HG03196 (cell line): ENCODE measurements around the gene SMARCC2.
A peak's percentile ranks its signal among the peaks of the same experiment; 100 is the strongest.

Experiments used
- ATAC-seq: cut with Tn5 transposase; IDR thresholded peaks from one replicate; pipeline ENCODE4 v1.9.1; 2021; ENCODE audit not compliant: unreplicated experiment

Gene SMARCC2

DNA sequence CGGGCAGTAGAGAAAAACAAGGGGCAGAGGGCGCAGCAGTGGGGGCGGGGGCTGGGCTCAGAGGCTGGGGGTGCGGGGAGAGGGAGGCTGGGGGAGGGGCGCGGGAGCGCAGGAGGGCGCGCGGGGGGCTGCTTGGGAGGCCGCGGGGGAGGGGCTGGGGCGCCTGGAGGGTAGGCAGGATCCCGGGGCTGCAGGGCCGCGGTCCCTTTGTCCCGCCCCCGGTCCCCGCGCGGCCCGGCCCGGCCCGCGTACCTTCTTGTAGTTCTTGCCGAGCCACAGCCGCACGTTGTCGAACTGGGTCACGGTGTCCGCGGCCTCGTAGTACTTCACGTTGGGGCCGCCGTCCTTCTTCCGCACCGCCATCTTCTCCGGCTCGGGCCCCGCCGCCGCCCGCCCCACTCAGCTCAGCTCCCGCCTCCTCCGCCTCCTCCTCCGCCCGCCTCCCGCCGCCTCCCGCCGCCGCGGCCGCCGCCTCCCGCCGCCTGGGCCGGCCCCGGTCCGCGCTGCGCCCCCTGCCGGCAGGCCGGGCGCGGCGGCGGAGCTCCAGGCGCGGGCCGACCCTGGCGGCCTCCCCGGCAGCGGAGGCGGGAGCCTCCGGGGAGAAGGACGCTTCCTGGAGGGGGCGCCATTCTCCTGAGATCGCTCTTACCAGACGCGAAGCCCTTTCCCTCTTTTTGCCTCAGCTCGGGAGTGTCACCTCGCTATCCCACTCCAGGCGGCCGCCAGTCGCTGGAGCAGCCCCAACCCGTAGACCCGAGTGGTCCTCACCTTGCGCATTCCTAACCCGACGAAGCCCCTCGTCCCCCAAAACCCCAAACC lies at the start of gene SMARCC2:
SMARCC2 (minus strand) TSS at position 385 of the 819 bp plus-strand sequence; CDS start at position 363, 22 bp downstream.
- peak; percentile 74 for ATAC-seq

DNA sequence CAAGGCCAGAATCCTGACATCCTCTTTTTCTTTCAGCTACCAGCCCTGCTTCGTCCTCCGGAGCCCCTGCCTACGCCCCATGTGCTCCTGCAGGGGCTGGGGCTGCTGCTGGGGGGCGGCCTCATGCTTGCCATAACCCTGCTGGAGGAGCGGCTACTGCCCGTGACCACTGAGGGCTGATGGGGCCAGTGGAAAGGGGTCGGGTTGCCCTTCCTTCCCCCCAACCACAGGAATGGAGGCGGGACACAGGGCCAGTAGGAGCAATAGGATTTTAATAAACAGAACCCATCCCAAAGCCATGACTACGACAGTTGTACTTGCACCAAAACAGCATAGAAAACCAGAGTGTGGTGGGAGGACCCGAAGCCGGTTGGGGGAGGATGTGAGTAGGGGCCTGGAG lies 48.3 kb upstream of the SMARCC2 start:
- ATAC-seq, result no peak

DNA sequence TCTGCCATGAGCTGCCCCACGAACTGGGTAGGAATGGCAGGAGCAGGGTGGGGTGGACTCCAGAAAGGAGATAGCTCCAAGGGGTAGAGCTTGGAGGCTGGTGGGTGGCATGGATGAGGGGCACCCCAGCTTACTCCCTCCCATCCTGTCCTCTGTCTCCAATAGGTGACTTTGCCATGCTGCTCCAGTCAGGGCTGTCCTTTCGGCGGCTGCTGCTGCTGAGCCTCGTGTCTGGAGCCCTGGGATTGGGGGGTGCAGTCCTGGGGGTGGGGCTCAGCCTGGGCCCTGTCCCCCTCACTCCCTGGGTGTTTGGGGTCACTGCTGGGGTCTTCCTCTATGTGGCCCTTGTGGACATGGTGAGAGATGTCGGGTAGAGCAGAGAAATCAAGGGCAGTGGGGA lies 47.7 kb upstream of the SMARCC2 start:
- no peak for ATAC-seq

DNA sequence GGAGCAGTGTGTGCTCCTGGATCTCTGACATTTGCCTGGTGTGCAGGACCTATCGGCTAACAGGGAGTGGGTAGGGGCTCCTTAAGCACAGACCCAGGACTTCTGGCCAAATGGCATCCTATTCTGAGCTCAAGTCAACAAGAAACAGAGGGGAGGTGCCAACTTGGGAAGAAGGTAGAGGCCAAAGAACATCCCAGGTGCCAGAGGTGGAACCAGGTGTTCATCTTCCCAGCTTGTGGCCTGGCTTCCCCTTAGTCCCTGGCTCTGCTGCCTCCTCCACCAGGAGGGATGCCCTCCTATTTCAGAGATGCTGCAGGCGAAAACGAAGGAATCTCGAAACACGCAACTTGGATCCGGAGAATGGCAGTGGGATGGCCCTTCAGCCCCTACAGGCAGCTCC lies 46.8 kb upstream of the SMARCC2 start:
- ATAC-seq, result no peak

DNA sequence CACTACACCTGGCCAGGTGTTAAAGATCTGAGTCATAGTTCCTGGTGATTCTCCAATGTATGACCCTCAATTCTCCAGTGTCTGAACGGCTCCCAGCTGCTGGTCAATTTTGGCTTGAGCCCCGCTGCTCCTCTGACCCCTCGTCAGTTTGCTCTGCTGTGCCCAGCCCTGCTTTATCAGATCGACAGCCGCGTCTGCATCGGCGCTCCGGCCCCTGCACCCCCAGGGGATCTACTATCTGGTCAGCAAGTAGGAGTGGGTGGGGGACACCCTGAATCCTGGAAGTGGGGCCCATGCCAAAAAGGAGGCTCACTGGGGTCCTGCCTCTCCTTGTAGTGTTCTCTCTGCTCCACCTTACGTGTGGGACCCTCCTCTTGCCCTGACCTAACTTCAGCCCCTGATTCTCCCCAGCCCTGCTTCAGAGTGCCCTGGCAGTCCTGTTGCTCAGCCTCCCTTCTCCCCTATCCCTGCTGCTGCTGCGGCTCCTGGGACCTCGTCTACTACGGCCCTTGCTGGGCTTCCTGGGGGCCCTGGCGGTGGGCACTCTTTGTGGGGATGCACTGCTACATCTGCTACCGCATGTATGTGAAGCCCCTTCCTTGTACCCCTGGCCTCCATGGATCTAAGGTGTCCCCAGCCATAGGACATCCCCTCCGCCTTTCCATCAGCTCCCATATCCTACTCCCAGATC lies 45.6 kb upstream of the SMARCC2 start:
- ATAC-seq, result no peak

DNA sequence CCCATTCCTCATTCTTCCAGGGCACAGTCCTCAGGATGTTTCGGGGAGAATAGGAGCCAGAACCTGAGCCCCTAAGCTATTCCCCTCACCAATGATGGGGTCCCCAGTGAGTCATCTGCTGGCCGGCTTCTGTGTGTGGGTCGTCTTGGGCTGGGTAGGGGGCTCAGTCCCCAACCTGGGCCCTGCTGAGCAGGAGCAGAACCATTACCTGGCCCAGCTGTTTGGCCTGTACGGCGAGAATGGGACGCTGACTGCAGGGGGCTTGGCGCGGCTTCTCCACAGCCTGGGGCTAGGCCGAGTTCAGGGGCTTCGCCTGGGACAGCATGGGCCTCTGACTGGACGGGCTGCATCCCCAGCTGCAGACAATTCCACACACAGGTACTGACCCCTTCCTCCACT lies 41.9 kb upstream of the SMARCC2 start:
- ATAC-seq, result no peak

DNA sequence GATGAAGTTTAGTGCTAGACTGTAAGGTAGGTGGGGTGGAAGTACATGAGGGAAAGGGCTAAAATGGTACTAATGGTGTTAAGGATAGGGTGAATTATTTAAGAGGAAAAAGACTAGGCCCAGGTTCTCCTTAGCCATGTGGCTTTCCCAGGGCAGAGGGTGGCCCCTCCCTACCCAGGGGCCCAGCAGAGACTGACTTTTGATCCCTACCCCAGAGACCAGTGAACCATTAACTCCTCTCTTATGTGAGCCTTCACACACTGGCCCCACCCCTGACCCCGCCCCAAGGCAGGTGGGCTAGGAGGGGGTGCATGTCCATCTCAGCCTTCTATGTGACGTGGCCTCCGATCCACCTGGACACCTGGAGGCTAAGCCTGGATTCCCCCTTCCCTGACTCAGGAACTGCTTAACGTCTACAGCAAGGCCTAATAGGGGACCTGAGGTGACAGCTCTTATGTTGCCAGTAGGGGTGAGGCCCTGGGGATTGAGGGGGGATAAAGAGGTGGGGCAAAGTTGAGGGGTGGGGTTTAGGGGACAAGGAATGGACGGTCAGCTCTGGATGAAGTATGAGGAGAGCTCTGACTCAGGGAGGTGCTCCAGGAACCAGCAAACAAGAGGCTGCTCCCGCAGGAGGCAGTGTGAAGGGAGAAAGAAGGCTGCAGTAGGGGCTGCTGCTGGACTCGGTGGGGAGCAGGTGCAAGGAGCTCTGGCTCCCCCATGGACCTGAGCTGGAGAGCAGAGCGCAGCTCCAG lies 41.3 kb upstream of the SMARCC2 start:
- ATAC-seq, result no peak

DNA sequence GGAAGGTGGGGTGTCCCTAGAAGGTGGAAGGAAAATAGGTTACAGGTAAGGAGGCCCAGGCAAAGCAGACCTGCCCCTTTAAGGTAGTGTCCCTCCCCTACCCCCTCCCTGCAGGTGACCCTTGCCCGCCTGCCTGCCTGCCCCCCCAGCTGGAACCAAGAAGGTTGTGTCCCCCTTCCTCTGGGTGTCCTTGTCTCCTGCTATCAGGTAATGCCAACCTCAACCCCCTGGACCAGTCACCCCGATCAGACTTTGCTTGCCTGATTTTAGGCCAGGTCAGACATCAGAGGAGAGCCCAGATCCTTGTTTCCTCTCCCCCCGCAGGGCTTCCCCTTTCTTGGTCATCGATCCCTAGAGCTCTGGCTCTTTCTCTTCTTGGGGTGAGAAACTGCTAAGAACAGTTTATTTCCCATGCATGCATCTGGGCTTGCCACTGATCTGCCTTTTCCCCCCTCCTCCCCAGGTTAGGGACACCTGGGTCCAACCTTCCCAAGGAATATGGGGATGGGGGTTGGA lies 40.7 kb upstream of the SMARCC2 start, which contains the start of gene SLC39A5:
SLC39A5 (plus strand) TSS at position 136 of the 516 bp plus-strand sequence. CDS start 1,224 bp downstream, outside the sequence.
- no peak for ATAC-seq

DNA sequence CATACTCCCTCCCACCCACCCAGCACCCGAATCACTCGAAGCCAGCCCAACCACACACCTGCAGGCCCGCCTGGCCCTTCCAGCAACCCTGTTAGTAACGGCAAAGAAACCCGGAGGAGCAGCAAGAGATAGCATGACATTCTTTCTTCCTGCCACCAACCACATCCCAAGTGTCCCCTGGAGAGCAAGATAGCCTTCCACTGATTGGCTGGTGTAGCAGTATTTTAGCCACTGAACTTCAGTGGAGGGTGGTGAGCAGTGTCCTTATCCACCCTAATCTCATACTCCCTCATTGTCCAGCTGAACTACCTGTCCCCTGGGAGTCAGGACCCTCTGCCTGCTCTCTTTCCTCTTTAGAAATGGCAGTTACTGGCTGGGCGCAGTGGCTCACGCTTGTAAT lies 39.8 kb upstream of the SMARCC2 start:
- no peak for ATAC-seq

DNA sequence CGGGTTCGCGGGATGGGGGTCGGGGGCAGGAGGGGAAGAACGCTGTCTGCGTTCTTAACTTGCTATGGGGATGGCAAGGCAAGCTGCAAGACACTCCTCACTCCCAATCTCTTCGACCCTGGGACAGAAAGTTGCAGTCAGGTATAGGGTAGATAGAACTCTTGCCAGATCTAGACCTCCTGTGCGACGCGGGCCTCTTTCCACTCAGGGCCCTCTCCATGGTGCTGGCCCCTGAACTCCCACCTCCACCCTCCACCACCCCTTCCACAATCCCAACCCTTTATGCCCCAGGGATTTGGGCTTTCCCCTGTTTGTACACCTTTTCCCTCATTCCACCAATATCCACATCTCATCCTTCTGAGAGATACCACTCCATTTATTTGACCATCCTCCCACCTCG lies 35.7 kb upstream of the SMARCC2 start:
- no peak for ATAC-seq

DNA sequence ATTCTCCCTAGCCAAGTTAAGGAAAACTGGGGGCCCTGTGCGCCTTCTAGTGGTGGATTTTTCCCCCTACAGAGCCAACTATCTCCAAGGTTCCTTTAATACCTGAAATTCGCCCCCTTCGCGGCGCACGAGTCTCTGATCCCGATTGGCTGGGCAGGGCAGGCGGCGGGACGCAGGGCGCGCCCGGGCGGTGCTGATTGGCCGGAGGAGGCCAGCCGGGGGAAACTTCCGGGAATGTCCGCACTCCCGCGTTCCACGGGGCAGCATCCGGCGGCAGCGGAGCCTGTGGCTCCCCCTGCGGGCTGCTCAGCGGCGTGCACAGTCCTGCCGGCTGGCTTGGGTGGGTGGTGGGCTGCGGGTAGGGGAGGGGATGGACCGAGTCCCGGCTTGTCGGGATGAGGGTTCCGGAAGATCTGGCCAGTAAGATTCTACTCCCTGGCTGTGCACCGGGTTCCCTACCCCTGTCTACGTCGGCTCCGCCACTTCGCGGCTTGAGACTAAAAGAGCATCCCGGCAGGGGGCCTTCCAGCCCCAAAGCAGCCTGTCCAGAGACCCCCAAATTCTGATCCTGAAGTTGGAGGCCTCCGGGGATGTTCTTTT lies 34.9 kb upstream of the SMARCC2 start, which contains the start of gene NABP2:
NABP2 (plus strand) TSS at position 241 of the 600 bp plus-strand sequence. CDS start 515 bp downstream, outside the sequence.
- ATAC-seq, result peak; percentile 70

DNA sequence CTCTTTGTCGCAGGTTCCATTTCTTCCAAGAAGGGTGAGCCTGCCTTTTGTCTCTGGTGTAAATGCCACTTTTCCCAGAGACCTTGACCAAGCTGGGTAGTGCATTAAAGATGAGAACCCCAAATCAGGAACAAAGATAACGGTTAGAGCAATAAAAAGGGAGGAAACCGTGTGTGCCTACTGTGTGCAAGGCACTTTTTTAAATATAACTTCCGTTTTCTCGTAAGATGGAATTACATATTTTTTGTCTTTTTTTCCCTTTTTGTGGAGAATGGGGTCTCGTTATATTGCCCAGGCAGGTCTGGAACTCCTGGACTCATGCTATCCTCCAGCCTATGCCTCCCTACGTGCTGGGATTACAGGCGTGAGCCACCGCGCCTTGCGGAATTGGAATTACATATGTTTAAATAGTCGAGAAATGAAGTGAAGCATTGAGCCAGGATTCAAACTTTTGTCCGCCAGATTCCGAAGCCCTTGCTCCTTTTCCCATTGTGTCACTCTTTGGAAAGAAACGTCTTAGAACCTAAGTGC lies 34.4 kb upstream of the SMARCC2 start:
- no peak for ATAC-seq

DNA sequence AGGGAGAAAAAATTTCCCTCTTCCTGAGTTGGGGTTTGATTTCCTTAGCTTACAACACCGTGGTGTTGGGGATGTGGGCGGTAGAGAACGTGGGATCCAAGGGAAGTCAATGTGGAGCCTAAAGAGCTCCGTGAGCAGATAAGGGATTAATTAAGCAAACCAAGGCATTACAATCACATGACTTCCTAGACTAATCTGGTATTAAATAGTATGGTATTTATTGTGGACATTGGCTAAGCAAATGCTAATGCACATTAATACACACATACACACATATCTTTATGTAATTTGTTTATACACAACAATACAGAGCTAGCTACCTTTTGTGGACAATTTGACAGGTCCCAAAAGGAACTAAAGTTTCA lies 33.2 kb upstream of the SMARCC2 start:
- no peak for ATAC-seq

DNA sequence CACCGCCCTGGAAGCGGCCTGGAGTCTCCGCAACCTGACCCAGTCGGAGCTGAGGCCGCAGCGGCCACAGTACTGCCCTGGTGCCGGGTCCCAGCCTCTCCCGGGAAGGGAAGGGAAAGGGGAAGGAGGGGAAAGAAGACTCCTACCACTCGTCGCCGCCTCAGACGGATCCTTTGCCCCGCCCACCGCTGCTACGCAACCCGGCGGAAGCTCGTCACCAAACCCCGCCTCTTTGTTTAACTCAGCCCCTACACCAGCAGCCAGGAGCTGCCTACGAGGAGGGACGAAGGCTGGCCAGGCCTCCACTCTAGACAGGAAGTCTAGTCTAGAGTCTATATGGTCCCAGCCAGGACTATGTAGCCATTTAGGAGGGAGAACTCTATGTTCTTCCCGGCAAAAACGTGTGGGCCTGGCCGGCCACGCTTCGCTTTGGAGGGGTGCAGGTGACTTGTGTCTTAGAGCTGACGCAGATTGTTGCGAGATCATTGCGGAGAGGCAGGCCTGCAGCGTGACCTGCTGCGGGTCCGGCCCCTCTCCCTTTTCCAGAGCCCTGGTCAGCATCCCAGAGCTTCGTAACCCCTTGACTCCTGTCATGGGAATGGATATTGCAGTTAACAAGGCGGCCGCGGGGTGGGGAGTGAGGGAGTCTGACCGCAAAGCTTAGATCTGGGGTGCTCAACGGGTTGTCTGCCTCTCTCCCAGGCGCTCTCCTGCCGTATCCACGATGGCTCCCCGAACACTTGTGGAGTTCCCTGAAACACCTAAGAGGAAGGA lies 32.7 kb upstream of the SMARCC2 start, which contains the start of gene RNF41:
RNF41 (minus strand) TSS at position 166 of the 774 bp plus-strand sequence. CDS start 7,875 bp downstream, outside the sequence.
- ATAC-seq, result peak; percentile 76

DNA sequence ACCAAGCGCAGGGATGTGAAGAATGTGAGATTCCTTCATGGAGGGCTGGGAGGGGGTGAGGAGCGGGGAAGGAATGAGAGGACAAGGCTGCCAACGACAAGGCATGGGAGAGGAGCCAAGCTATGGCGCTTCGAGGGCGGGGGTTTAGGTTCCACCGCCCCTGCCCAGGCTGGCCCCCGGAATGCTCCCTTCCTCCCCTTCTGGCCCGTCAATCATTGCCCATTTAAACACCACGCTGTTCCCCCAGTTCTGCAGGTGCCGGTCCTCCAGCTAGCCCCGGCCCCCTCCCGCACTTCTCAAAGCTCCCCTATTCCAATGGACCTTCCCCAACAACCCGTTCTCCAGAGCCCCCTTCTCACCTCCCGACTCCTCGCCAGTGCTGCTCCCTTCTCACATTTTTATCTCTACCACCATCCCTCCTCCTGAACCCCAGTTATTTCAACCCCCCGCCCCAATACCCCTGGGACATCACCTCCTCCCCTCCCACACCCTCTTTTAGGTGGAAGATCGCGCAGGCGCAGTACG lies 32.0 kb upstream of the SMARCC2 start:
- ATAC-seq, result no peak

DNA sequence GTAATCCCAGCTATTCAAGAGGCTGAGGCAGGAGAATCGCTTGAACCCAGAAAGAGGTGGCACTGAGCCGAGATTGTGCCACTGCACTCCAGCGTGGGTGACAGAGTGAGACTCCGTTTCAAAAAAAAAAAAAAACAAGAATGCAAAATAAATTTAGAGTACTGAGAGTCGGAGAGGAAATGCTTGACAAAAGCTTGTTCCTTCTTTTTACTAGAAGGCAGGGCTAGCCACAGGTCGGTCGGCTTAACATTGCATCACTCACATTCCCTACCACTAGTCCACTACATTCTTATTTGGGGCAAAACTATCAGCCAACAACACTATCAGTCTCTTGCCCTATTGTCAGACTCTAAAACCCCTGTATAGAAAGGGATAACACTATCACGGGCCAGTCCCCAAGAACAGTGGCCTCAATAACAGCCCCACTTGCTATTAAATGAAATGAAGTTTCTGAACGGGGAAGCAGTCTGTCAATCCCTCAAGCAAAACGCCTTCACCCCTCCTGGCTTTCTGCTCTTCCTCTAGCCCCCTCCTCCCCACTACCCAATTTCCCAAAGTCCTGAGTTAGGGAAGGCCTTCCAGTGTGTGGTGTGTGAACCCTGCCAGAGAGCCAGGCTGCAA lies 31.4 kb upstream of the SMARCC2 start:
- ATAC-seq, result no peak

DNA sequence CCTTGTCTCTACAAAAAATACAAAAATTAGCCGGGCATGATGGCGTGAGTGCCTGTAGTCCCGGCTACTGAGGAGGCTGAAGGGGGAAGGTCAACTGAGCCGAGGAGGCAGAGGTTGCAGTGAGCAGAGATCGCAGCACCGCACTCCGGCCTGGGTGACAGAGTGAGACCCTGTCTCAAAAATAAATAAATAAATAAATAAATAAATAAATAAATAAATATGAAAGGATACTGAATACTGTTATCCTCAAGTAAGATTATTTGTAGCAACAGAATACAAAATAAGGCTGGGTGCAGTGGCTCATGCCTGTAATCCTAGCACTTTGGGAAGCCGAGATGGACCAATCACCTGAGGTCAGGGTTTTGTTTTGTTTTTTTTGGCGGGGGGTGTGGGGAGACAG lies 30.6 kb upstream of the SMARCC2 start:
- no peak for ATAC-seq

DNA sequence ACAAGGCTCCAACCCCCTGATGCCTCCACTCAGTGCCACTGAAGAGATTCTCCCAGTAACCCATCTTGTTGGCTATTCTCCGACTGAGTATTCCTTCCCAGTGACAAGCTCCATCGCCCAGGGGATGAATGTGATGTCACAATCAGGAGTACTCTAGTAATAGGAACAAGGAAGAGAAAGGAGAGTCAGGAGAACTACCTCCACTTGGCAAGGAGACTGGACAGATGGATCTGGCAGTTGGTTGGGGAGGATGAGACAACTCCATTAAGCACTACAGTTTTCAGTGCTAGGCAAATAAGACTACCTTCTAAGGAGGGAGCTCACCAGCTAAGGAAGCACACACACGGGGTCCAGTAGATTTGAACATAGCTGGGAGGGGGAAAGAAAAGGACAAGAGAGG lies 27.2 kb upstream of the SMARCC2 start:
- ATAC-seq, result no peak

DNA sequence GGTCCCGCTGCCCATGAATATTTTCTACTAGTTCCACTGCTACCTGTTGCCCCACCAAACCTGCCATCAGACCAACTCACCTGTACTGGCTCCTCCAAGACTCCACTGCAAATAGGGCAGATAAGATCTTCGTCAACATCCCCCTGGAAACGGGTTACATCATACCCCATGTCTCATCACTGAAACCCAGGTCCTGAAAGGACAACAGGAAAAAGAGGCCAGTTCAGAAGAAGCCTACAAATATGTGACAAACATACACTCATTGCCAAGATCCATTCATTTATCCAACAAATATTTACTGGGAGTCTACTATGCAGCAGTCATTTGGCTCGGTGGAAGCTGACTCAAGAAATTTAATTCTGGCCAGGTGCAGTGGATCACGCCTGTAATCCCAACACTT lies 24.6 kb upstream of the SMARCC2 start:
- ATAC-seq, result no peak
